Measurements from ENCODE around the gene STK24.

The STK24 gene

DNA sequence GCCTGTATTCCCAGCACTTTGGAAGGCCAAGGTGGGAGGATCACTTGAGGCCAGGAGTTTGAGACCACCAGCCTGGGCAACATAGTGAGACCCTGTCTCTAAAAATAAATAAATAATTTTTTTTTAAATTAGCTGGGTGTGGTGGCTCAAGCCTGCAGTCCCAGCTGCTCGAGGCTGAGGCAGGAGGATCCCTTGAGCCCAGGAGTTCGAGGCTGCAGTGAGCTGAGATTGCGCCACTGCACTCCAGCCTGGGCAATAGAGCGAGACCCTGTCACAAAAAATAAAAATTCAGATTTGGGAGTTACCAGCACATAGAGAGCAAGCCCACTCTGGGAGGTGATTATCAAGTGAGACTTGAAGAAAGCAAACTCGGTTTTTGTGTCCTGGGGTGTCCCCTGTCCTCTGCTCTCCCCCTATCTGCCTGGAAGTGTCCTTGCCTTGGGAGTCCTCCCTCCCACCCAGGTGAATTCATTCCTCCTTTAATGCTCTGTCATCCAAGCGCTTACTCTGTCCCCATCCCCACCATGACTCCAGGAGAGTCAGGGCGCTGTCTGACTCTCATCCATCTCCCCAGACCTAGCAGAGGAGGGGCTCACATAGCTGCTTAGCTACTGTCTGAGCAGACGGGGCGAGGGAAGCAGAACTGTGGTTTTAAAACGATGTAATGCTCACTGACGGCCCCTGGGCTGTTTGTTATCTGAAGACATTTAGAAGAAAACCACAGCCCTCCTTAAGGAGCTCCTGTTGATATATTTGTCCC lies 146.8 kb downstream of the STK24 start:
- Histone ChIP-seq H3K27me3 (ENCODE audit: control insufficient read depth in 1 of 2, insufficient read depth in 2 of 2, low read length in 2 of 2) (no peaks in the 10 kb centered on the region), H3K4me1 (ENCODE audit: control insufficient read depth in 1 of 2, insufficient read depth in 2 of 2, low read length in 2 of 2) (peaks cover 0 to 3% of the 10 kb centered on the region in 2 donors), H3K4me3 (ENCODE audit: low read depth in 1 of 2, low read length in 2 of 2) (no peak overlapping the region), H3K27ac (ENCODE audit: low read depth, low read length) (no peak overlapping the region), H3K9ac (ENCODE audit: low read depth in 1 of 2, low read length in 2 of 2) (no peak overlapping the region), H3K9me3 (ENCODE audit: control insufficient read depth in 1 of 2, low read length in 2 of 2) (no peaks in the 10 kb centered on the region), H3K36me3 (ENCODE audit: control insufficient read depth in 1 of 2, insufficient read depth in 2 of 2, low read length in 2 of 2) (peaks cover 0 to 3% of the 10 kb centered on the region in 2 donors)

DNA sequence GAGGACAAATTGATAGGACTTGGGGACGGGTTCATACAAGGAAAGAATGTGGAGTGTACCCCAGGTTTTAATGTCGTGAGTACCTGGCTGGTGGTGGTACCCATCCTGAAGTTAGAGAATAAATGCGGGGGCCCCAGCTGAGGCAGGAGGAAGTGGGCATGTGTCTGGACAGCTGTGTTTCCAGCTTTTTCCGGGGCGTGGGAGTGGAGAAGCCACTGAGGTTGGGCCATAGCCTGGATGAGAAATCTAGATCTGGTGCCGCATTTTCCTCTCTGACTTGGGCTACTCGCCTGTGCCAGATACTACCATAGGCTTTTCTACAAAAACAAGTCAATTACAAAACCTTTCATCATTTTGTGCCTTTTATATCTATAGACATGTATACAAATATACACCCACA lies 147.4 kb downstream of the STK24 start:
- Histone ChIP-seq H3K27me3 (ENCODE audit: control insufficient read depth in 1 of 2, insufficient read depth in 2 of 2, low read length in 2 of 2) (no peaks in the 10 kb centered on the region), H3K9ac (ENCODE audit: low read depth in 1 of 2, low read length in 2 of 2) (no peak overlapping the region), H3K27ac (ENCODE audit: low read depth, low read length) (no peak overlapping the region), H3K36me3 (ENCODE audit: control insufficient read depth in 1 of 2, insufficient read depth in 2 of 2, low read length in 2 of 2) (peaks cover 0 to 3% of the 10 kb centered on the region in 2 donors), H3K9me3 (ENCODE audit: control insufficient read depth in 1 of 2, low read length in 2 of 2) (no peaks in the 10 kb centered on the region), H3K4me3 (ENCODE audit: low read depth in 1 of 2, low read length in 2 of 2) (no peak overlapping the region), H3K4me1 (ENCODE audit: control insufficient read depth in 1 of 2, insufficient read depth in 2 of 2, low read length in 2 of 2) (peaks cover 0 to 3% of the 10 kb centered on the region in 2 donors)

DNA sequence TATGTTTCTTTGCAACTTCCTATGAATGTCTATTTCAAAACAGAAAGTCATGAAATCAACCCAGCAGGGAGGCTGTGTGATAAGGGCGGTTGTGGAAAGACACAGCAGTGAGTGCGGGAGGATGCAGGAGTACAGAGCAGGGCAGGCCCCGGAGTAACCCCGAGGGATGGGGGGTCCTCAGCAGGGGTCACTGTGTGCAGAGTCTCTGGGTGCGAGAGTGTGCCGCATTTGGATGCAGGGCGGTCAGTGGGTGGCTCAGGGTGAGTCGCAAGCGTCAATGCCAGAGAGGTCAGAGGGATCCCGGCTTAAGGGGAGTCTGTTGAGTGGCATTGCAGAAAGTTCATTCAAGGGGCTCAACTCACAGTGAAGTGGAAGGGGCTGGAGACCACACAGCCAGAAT lies 147.8 kb downstream of the STK24 start:
- Histone ChIP-seq H3K27ac (ENCODE audit: low read depth, low read length) (no peak overlapping the region), H3K27me3 (ENCODE audit: control insufficient read depth in 1 of 2, insufficient read depth in 2 of 2, low read length in 2 of 2) (no peaks in the 10 kb centered on the region), H3K4me3 (ENCODE audit: low read depth in 1 of 2, low read length in 2 of 2) (no peak overlapping the region), H3K9me3 (ENCODE audit: control insufficient read depth in 1 of 2, low read length in 2 of 2) (no peaks in the 10 kb centered on the region), H3K4me1 (ENCODE audit: control insufficient read depth in 1 of 2, insufficient read depth in 2 of 2, low read length in 2 of 2) (peaks cover 0 to 3% of the 10 kb centered on the region in 2 donors), H3K9ac (ENCODE audit: low read depth in 1 of 2, low read length in 2 of 2) (no peak overlapping the region), H3K36me3 (ENCODE audit: control insufficient read depth in 1 of 2, insufficient read depth in 2 of 2, low read length in 2 of 2) (peaks cover 0 to 3% of the 10 kb centered on the region in 2 donors)

DNA sequence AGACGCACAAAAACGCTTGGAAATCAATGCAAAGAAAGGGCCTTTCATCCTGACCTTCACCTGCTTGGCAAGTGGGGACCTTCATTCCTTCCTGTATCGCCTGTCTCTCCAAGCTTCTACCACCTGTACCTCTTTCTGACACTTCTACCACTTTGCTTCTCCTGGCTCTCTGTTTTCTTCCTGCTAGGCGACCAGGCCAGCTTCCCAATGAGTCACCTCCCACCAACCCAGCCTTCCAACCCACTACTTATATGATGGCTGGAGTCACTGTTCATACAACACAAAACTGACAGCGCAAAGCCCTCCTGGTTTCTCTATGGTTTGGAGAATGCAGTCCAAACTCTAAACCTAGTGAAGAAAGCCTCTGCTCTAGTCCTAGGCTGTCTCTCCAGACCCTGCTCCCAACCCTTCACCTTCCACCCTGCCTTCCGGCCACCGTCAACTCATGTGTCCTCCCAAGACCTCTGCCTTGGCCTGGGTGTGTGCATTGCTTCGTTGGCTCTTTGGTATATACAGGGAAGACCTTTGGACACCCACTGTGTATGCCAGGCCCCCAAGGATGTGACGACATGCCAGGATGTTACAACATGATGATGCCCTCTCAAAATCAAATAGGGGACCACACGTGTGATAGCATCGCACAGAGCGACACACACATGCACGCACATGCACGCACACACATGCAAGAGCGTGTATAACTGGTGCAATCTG lies 148.5 kb downstream of the STK24 start:
- Histone ChIP-seq H3K9me3 (ENCODE audit: control insufficient read depth in 1 of 2, low read length in 2 of 2) (no peaks in the 10 kb centered on the region), H3K9ac (ENCODE audit: low read depth in 1 of 2, low read length in 2 of 2) (no peak overlapping the region), H3K27me3 (ENCODE audit: control insufficient read depth in 1 of 2, insufficient read depth in 2 of 2, low read length in 2 of 2) (no peaks in the 10 kb centered on the region), H3K36me3 (ENCODE audit: control insufficient read depth in 1 of 2, insufficient read depth in 2 of 2, low read length in 2 of 2) (peaks cover 3 to 4% of the 10 kb centered on the region in 2 donors), H3K4me3 (ENCODE audit: low read depth in 1 of 2, low read length in 2 of 2) (no peak overlapping the region), H3K4me1 (ENCODE audit: control insufficient read depth in 1 of 2, insufficient read depth in 2 of 2, low read length in 2 of 2) (peaks cover 0 to 3% of the 10 kb centered on the region in 2 donors), H3K27ac (ENCODE audit: low read depth, low read length) (no peak overlapping the region)

DNA sequence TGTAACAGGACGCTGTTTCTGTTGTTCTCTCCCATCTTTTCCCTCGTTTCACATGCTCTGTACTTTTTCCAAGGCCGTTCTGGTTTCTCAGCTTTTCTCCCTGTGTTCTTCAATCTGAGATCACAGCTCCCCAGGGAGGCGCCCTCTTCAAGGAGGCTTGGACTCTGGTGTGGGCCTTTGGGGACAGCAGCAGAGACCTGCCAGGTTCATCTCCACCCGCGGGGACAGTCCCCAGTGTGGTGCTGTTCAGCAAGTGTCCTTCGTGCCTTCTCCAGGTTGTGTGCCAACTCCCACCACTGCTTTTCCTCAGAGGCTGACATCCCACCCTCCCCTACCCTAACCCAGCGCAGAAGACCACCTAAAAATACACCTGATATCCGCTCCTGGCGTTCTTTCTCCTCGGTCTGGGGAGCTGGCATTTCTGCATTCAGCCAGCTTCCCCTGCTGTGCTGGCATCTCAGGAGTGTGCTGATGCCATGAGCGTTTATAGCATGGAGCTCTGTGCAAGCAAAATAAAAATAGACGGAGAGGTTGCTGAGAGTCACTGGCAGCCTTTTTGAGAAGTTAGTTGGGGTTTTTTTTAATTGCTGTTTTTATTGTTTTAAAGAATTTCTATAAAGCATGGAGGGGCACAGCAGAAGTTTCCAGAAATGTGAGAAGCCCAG lies 149.4 kb downstream of the STK24 start:
- Histone ChIP-seq H3K4me3 (ENCODE audit: low read depth in 1 of 2, low read length in 2 of 2) (no peak overlapping the region), H3K27ac (ENCODE audit: low read depth, low read length) (no peak overlapping the region), H3K36me3 (ENCODE audit: control insufficient read depth in 1 of 2, insufficient read depth in 2 of 2, low read length in 2 of 2) (peaks cover 3 to 4% of the 10 kb centered on the region in 2 donors), H3K9ac (ENCODE audit: low read depth in 1 of 2, low read length in 2 of 2) (no peak overlapping the region), H3K4me1 (ENCODE audit: control insufficient read depth in 1 of 2, insufficient read depth in 2 of 2, low read length in 2 of 2) (peaks cover 0 to 3% of the 10 kb centered on the region in 2 donors), H3K27me3 (ENCODE audit: control insufficient read depth in 1 of 2, insufficient read depth in 2 of 2, low read length in 2 of 2) (no peaks in the 10 kb centered on the region), H3K9me3 (ENCODE audit: control insufficient read depth in 1 of 2, low read length in 2 of 2) (no peaks in the 10 kb centered on the region)

DNA sequence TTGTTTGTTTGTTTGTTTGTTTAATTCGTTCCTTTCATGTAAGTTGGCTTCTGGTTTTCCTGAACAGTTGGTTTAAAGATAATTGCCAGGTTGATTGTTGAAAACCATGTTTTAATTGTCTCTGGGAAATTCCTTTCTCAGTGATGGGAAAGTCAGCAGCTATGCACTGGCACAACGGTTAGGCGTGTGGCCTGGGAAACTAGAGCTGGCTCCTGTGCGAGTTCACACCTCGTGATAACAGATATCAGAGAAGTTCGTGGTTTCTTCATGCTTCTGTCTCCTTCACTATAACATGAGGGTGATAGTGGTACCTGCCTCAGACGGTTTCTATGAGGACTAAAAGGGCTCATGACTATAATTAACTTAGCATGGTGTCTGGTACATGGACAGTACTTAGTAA lies 153.5 kb downstream of the STK24 start:
- Histone ChIP-seq H3K9me3 (ENCODE audit: control insufficient read depth in 1 of 2, low read length in 2 of 2) (no peaks in the 10 kb centered on the region), H3K36me3 (ENCODE audit: control insufficient read depth in 1 of 2, insufficient read depth in 2 of 2, low read length in 2 of 2) (peaks cover 0 to 4% of the 10 kb centered on the region in 2 donors), H3K4me1 (ENCODE audit: control insufficient read depth in 1 of 2, insufficient read depth in 2 of 2, low read length in 2 of 2) (no peaks in the 10 kb centered on the region), H3K27me3 (ENCODE audit: control insufficient read depth in 1 of 2, insufficient read depth in 2 of 2, low read length in 2 of 2) (no peaks in the 10 kb centered on the region), H3K27ac (ENCODE audit: low read depth, low read length) (no peak overlapping the region), H3K4me3 (ENCODE audit: low read depth in 1 of 2, low read length in 2 of 2) (no peak overlapping the region), H3K9ac (ENCODE audit: low read depth in 1 of 2, low read length in 2 of 2) (no peak overlapping the region)

DNA sequence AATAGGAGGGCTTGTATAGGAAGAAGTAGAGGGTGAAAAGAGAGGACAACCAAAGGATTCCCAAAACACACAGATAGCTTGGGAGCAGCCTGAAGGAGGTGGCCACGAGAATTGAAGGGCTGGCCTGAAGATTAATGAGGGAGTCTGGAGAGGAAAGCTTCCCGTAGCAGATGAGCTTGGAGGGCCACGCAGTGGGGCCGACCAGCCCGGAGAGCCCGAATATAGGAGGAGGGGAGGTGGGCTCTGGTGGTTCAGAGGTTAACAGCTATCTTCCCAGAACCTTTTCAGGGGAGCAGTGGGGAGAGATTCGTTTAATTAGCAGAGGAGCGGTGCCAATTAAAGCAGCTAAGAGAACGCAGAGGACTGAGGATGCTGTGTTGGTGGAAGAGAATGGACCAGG lies 154.9 kb downstream of the STK24 start:
- no peak overlapping the region for H3K4me3 ChIP-seq (ENCODE audit: low read depth in 1 of 2, low read length in 2 of 2)
- H3K4me1 ChIP-seq (ENCODE audit: control insufficient read depth in 1 of 2, insufficient read depth in 2 of 2, low read length in 2 of 2) = peaks cover 0 to 1% of the 10 kb centered on the region in 2 donors
- H3K9me3 ChIP-seq (ENCODE audit: control insufficient read depth in 1 of 2, low read length in 2 of 2) = peaks cover 0 to 4% of the 10 kb centered on the region in 2 donors
- H3K27ac ChIP-seq (ENCODE audit: low read depth, low read length) = no peak overlapping the region
- H3K27me3 ChIP-seq (ENCODE audit: control insufficient read depth in 1 of 2, insufficient read depth in 2 of 2, low read length in 2 of 2) = no peaks in the 10 kb centered on the region
- H3K36me3 ChIP-seq (ENCODE audit: control insufficient read depth in 1 of 2, insufficient read depth in 2 of 2, low read length in 2 of 2) = peaks cover 0 to 4% of the 10 kb centered on the region in 2 donors
- no peak overlapping the region for H3K9ac ChIP-seq (ENCODE audit: low read depth in 1 of 2, low read length in 2 of 2)

DNA sequence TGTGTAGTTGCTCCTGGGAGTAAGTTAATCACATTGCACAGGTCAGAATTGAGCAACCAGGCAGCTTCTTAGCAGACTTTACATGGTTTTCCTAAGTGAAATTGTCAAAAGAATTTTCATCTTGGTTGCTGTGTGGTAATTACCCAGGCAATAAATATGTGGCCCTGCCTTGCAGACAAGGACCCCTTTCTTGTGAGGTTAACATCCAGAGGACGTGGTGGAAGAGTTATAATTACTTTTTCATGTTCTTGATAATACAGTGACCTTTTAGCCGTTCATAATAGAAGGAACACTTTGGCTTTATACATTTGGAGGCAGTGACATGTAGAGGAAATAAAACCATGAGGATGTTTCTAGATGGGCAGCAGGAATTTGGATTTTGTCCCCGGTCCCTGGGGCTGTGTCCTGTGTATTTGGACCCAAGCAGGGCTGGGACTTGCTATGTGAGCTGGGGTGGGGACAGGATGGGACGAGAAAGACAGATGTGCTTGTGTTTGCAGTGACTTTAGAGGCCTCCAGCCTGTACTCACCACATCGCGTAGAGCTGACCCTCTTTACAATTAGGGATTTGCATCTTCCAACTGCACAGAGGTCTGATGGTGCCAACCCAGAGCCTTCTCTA lies 156.2 kb downstream of the STK24 start:
- H3K27me3 ChIP-seq (ENCODE audit: control insufficient read depth in 1 of 2, insufficient read depth in 2 of 2, low read length in 2 of 2) = no peaks in the 10 kb centered on the region
- no peak overlapping the region for H3K27ac ChIP-seq (ENCODE audit: low read depth, low read length)
- H3K36me3 ChIP-seq (ENCODE audit: control insufficient read depth in 1 of 2, insufficient read depth in 2 of 2, low read length in 2 of 2) = peaks cover 0 to 7% of the 10 kb centered on the region in 2 donors
- peaks cover 0 to 4% of the 10 kb centered on the region in 2 donors for H3K9me3 ChIP-seq (ENCODE audit: control insufficient read depth in 1 of 2, low read length in 2 of 2)
- H3K4me1 ChIP-seq (ENCODE audit: control insufficient read depth in 1 of 2, insufficient read depth in 2 of 2, low read length in 2 of 2) = peaks cover 9 to 14% of the 10 kb centered on the region in 2 donors
- H3K4me3 ChIP-seq (ENCODE audit: low read depth in 1 of 2, low read length in 2 of 2) = no peak overlapping the region
- H3K9ac ChIP-seq (ENCODE audit: low read depth in 1 of 2, low read length in 2 of 2) = no peak overlapping the region

DNA sequence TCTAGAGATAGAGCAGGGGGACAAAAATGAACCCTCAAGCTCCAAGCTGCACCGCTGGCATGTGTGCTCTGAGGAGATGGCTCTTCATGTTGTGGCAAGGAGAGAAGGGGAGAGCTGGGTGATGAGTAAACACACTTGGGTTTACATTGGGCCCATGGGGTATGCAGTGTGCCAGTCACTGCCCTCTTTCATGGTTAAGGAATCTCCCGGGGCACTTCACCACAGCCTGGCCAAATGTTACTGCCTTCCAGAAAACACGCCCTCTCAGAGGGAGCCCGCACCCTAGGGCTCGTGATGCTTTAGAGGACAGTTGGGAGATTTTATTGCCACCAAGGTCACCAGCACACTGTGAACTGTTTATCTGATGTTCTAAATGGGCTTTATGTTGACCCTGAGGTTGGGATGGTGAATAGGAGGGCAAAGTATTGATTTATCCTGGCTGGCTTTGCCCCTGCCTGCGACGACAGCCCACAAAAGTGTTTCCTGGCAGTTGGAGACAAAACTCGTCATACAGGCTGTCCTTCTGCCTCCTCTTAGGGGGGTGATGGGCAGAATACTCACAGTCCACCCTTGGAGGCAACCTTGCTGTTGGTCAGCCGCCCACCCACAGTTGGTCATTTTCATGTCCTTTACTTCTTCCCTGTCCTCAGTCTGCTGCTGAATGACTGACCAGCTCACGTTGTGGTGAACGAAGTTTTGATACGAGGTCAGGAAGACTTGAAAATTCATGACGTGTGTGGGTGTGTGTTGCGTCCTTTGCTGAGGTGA lies 156.9 kb downstream of the STK24 start:
- Histone ChIP-seq H3K27ac (ENCODE audit: low read depth, low read length) (no peak overlapping the region), H3K9ac (ENCODE audit: low read depth in 1 of 2, low read length in 2 of 2) (no peak overlapping the region), H3K9me3 (ENCODE audit: control insufficient read depth in 1 of 2, low read length in 2 of 2) (peaks cover 0 to 4% of the 10 kb centered on the region in 2 donors), H3K4me3 (ENCODE audit: low read depth in 1 of 2, low read length in 2 of 2) (no peak overlapping the region), H3K27me3 (ENCODE audit: control insufficient read depth in 1 of 2, insufficient read depth in 2 of 2, low read length in 2 of 2) (no peaks in the 10 kb centered on the region), H3K36me3 (ENCODE audit: control insufficient read depth in 1 of 2, insufficient read depth in 2 of 2, low read length in 2 of 2) (peaks cover 0 to 7% of the 10 kb centered on the region in 2 donors), H3K4me1 (ENCODE audit: control insufficient read depth in 1 of 2, insufficient read depth in 2 of 2, low read length in 2 of 2) (peaks cover 16 to 19% of the 10 kb centered on the region in 2 donors)

All from duodenal mucosa (tissue), 2 donors.